Upper lobe of right lung (tissue), 1 donor: ENCODE measurements around the gene PCSK5. TPM values are rescaled to one million over a fixed set of nuclear protein-coding genes. Genes with fewer than 3 reads are reported as not detected.

Experiments
- ATAC-seq: fragments of 200-7000 bp; cut with Tn5 transposase; one replicate; pipeline ENCODE4 v1.9.1; 2020; ENCODE audit warnings: mild to moderate bottlenecking, moderate library complexity
- DNase-seq: peaks from one replicate; pipeline ENCODE4 v3.0.0-alpha.2; 2020
- H3K27ac ChIP-seq: fragments of 200-600 bp; one replicate; pipeline ENCODE4 v1.8.0; 2022
- H3K27me3 ChIP-seq: fragments of 200-600 bp; one replicate; pipeline ENCODE4 v1.8.0; 2022; ENCODE audit warnings: mild to moderate bottlenecking
- H3K36me3 ChIP-seq: fragments of 200-600 bp; one replicate; pipeline ENCODE4 v1.8.0; 2022
- H3K4me1 ChIP-seq: fragments of 200-600 bp; one replicate; pipeline ENCODE4 v1.8.0; 2022
- H3K4me3 ChIP-seq: fragments of 200-600 bp; one replicate; pipeline ENCODE4 v1.8.0; 2022; ENCODE audit warnings: mild to moderate bottlenecking
- H3K9me3 ChIP-seq: fragments of 200-600 bp; one replicate; pipeline ENCODE4 v1.8.0; 2022
- intact Hi-C: fragments of 100-400 bp; cut with DNase I; formaldehyde crosslinking; loops from one replicate; pipeline ENCODE4 v1.11.0; 2022
- total RNA-seq: library from RNA; stranded (reverse); fragmentation: NEBNext Ultra II Directional; extraction: Animal tissue kit (Norgen Biotek cat#: 25700); gene quantifications from one replicate; pipeline ENCODE4 v1.2.1, GENCODE V29; 2021
- TF ChIP-seq, protein P1 (sequence below): fragments of 200-600 bp; IDR thresholded peaks from one replicate; pipeline ENCODE4 v1.8.0; 2022; ENCODE audit warnings: antibody characterized with exemption
- donor health status: DM: no; HTN: yes; CAD: no; lungs with severe emphysema.

Gene PCSK5
- total RNA-seq, 1 donor from 2014 or later = 18.1 TPM

DNA sequence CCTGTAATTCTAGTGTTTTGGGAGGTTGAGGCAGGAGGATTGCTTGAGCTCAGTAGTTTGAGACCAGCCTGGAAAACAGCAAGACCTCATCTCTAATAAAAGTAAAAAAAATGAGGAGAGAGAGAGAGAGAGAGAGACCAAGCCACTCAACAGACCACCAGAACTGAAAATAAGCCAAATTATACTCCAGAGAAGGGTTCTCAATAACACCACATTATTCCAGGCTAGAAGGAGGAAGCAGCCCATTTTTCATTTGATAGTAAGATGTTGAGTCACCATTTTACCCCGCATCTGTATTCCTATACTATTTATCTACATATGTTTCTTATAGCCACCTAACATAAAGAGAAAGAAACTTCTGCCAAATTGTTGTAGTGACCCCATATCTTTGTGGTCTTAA lies 134.8 kb downstream of the PCSK5 start:
- Histone ChIP-seq H3K4me1 (no peaks in the 10 kb centered on the region), H3K27me3 (no peaks in the 10 kb centered on the region), H3K36me3 (peaks cover 13% of the 10 kb centered on the region), H3K4me3 (no peak overlapping the region), H3K9me3 (no peaks in the 10 kb centered on the region), H3K27ac (no peak overlapping the region)
- TF ChIP-seq, protein P1, sequence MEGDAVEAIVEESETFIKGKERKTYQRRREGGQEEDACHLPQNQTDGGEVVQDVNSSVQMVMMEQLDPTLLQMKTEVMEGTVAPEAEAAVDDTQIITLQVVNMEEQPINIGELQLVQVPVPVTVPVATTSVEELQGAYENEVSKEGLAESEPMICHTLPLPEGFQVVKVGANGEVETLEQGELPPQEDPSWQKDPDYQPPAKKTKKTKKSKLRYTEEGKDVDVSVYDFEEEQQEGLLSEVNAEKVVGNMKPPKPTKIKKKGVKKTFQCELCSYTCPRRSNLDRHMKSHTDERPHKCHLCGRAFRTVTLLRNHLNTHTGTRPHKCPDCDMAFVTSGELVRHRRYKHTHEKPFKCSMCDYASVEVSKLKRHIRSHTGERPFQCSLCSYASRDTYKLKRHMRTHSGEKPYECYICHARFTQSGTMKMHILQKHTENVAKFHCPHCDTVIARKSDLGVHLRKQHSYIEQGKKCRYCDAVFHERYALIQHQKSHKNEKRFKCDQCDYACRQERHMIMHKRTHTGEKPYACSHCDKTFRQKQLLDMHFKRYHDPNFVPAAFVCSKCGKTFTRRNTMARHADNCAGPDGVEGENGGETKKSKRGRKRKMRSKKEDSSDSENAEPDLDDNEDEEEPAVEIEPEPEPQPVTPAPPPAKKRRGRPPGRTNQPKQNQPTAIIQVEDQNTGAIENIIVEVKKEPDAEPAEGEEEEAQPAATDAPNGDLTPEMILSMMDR = no peak
- intact Hi-C loops = no loop called here
- ATAC-seq (no peak), DNase-seq (no peak)

DNA sequence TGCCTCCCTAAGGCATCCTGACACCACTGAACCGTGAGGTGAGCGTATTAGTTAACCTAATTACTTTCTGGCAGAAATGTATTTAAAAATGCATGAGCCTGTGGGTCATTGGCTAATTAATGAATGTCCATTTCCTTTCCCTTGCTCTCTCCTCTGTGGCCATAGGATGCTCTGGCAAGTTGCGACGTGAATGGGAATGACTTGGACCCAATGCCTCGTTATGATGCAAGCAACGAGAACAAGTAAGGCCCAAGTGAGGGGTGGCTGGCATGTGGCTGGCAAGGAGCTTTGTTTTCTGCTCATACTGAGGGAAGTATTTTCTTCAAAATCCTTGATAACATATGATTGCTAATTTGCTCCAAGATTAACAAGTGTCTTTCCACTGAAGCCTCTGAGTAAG lies 136.3 kb downstream of the PCSK5 start:
- DNase-seq = no peak
- TF ChIP-seq, protein P1 = no peak
- ATAC-seq = no peak
- intact Hi-C loops = no loop called here
- Histone ChIP-seq H3K36me3 (peaks cover 13% of the 10 kb centered on the region), H3K27me3 (no peaks in the 10 kb centered on the region), H3K9me3 (no peaks in the 10 kb centered on the region), H3K27ac (no peak overlapping the region), H3K4me1 (no peaks in the 10 kb centered on the region), H3K4me3 (no peak overlapping the region)

DNA sequence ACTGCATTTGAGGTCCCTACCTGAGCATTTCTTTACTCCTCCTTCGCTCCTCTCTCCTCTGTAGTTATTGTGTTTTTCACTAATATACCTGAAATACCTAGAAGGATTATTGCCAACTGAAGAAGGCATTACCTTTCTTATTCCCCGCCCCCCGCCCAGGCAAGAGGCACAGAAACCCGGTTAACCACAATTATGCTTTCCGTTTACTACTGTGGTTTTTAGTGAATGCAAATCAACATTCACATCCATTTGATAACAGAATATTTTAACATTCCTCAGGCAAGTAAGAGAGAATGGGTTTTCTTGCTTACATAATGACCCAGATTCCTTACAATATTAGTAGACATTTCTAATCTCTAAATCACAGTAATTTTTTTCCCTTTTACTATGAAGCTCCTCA lies 136.9 kb downstream of the PCSK5 start:
- no peaks in the 10 kb centered on the region for H3K27me3 ChIP-seq
- H3K27ac ChIP-seq = no peak overlapping the region
- no peaks in the 10 kb centered on the region for H3K4me1 ChIP-seq
- TF ChIP-seq, protein P1 = no peak
- H3K9me3 ChIP-seq = no peaks in the 10 kb centered on the region
- H3K4me3 ChIP-seq = no peak overlapping the region
- ATAC-seq (no peak), DNase-seq (no peak)
- intact Hi-C loops = no loop called here
- peaks cover 13% of the 10 kb centered on the region for H3K36me3 ChIP-seq

DNA sequence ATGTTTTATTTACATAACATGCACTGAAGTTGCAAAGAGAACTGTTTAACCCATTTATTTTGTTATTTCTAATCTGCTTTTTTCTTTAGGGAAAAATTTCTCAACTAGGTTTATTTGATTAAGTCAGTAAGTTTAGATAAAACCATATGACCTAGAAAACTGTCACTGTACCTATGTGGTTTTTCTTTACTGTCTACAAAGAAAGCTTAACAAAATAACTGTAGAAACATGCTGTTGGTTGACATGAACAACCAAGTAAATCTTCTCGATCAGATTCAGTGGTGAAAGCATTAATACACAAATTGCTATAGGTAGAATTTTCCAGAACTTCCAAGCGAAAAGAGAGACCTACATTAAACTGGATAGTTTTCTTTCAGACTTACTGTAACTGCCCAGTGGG lies 137.4 kb downstream of the PCSK5 start:
- Histone ChIP-seq H3K27me3 (no peaks in the 10 kb centered on the region), H3K27ac (no peak overlapping the region), H3K4me1 (no peaks in the 10 kb centered on the region), H3K4me3 (no peak overlapping the region), H3K9me3 (no peaks in the 10 kb centered on the region), H3K36me3 (peaks cover 13% of the 10 kb centered on the region)
- ATAC-seq = no peak
- no peak for DNase-seq
- intact Hi-C loops = no loop called here
- TF ChIP-seq, protein P1 = no peak

DNA sequence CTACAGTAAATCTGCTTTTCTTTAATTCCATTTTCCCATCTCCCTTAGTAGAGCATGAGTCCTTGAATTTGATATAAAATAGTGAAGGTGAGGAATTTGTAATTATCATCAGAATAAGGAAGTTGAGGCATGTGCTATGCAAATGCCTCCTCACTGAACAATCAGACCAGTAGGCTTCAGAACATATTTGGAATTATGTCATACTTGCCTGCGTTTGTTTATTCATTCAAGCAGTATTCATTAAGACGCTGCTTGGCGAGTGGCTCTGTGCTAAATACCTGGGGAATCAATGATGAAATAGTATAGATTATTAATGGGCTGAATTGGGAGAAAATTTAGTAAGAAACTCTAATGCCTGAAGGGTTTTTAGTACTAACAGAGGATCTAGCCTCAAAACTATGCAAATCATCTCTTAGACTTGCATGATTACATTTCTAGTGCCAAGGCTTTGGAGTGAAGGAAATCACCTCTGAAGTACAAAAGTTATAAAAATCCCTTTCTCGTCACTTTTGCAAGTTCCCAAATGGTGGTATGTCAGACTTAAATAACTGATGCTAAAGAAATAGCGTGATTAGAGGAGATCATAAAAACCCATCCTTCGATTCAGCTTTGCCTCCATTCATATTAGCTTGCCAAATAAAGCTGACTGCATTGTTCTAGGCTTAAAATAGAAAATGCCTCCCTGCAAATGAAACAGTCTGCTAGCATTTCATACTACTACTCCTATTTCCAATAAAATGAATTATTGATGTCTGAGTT lies 141.7 kb downstream of the PCSK5 start:
- ATAC-seq (no peak), DNase-seq (no peak)
- H3K36me3 ChIP-seq = peaks cover 9% of the 10 kb centered on the region
- no peaks in the 10 kb centered on the region for H3K9me3 ChIP-seq
- H3K27ac ChIP-seq = no peak overlapping the region
- intact Hi-C loops = no loop called here
- H3K4me3 ChIP-seq = no peak overlapping the region
- no peaks in the 10 kb centered on the region for H3K4me1 ChIP-seq
- no peaks in the 10 kb centered on the region for H3K27me3 ChIP-seq
- TF ChIP-seq, protein P1 = no peak
